Small intestine (tissue), 7 donors: ENCODE data around the gene CSTA. TPM values are rescaled to one million over a fixed set of nuclear protein-coding genes. Genes with fewer than 3 reads are reported as not detected.
A peak's percentile ranks its signal among the peaks of the same experiment; 100 is the strongest.

Experiments used
- DNase-seq, 2 donors: peaks; one replicate each; pipeline versions ENCODE4 v3.0.0 to v3.0.0-alpha.2; 2013
- FAIRE-seq: peaks from 2 replicates; lab custom pipeline; 2012; peaks lifted over from hg19 to GRCh38; lab: Jason Lieb, UNC
- H3K27ac ChIP-seq, 3 donors: one replicate each; pipeline ENCODE4 v1.5.1; 2013; ENCODE audit warnings: low read length in 2 of 3, mild to moderate bottlenecking in 2 of 3, control low read depth in 1 of 3, inconsistent platforms in 1 of 3, low read depth in 1 of 3, moderate library complexity in 1 of 3
- H3K27me3 ChIP-seq, 3 donors: one replicate each; pipeline ENCODE4 v1.6.1; 2013; ENCODE audit warnings: low read length in 3 of 3, inconsistent platforms in 1 of 3; ENCODE audit not compliant: control insufficient read depth in 3 of 3, insufficient read depth in 3 of 3
- H3K36me3 ChIP-seq, 3 donors: one replicate each; pipeline ENCODE4 v1.6.1; 2013; ENCODE audit warnings: low read length in 3 of 3, inconsistent platforms in 1 of 3, low read depth in 1 of 3, mild to moderate bottlenecking in 1 of 3, moderate library complexity in 1 of 3; ENCODE audit not compliant: control insufficient read depth in 3 of 3, insufficient read depth in 2 of 3
- H3K4me1 ChIP-seq, 3 donors: one replicate each; pipeline ENCODE4 v1.6.1; 2013; ENCODE audit warnings: low read length in 2 of 3, inconsistent platforms in 1 of 3, low read depth in 1 of 3, mild to moderate bottlenecking in 1 of 3, moderate library complexity in 1 of 3; ENCODE audit not compliant: control insufficient read depth in 3 of 3, insufficient read depth in 2 of 3
- H3K4me3 ChIP-seq, 3 donors: one replicate each; pipeline ENCODE4 v1.5.1; 2013; ENCODE audit warnings: low read length in 3 of 3, control low read depth in 1 of 3, inconsistent platforms in 1 of 3, low read depth in 1 of 3, mild to moderate bottlenecking in 1 of 3, moderate library complexity in 1 of 3
- H3K9me3 ChIP-seq, 2 donors: one replicate each; pipeline ENCODE4 v1.6.1; 2013; ENCODE audit warnings: low read depth in 1 of 2, low read length in 1 of 2; ENCODE audit not compliant: control insufficient read depth in 2 of 2, insufficient read depth in 1 of 2
- WGBS, 3 donors: extraction: QIAGEN DNeasy Blood & Tissue Kit; methylation state at CpG; one replicate each; pipeline ENCODE4 v1.1.7; 2013; 5-methylcytosine and 5-hydroxymethylcytosine counted together
- polyA plus RNA-seq, 4 donors: library from polyadenylated mRNA; stranded (reverse) in 3 of 4; unstranded in 1 of 4; fragments of 200-250 nt in 3 of 4; fragments of 120-200 nt in 1 of 4; gene quantifications; one replicate each; pipeline versions ENCODE4 v1.2.1 to v1.2.3, GENCODE V29; 2013
- donor health status: healthy with polysubstance abuse.
- donor health status: control.
- donor health status: control.
- donor health status: Bipolar disorder and iron deficiency.
- donor health status: healthy.

The CSTA gene
- polyA plus RNA-seq, 4 donors: 1.8 to 10.8 (median 5.6) TPM

GRCh38 chr3:122366379-122366749, 41.3 kb downstream of the CSTA start:
- Histone ChIP-seq H3K27me3 (no peaks in the 10 kb centered on the region), H3K36me3 (peaks cover 0 to 22% (median 2%) of the 10 kb centered on the region in 3 donors), H3K4me1 (peaks cover 4 to 47% (median 10%) of the 10 kb centered on the region in 3 donors), H3K27ac (peak overlapping the region in 2 of 3 donors; percentile 72), H3K4me3 (no peak overlapping the region), H3K9me3 (peaks cover 0 to 3% of the 10 kb centered on the region in 2 donors)
- peak; percentile 56 to 71 for DNase-seq
- no peak for FAIRE-seq
- 59 to 81% (median 69%) methylated on average over 5 of the region's 5 CpGs for WGBS, 3 donors

- DNase-seq (no peak), FAIRE-seq (no peak)
- no peaks in the 10 kb centered on the region for H3K27me3 ChIP-seq
- peaks cover 0 to 5% (median 0%) of the 10 kb centered on the region in 3 donors for H3K4me1 ChIP-seq
- peaks cover 0 to 13% (median 2%) of the 10 kb centered on the region in 3 donors for H3K36me3 ChIP-seq
- no peak overlapping the region for H3K27ac ChIP-seq
- no peak overlapping the region for H3K4me3 ChIP-seq
- no peaks in the 10 kb centered on the region for H3K9me3 ChIP-seq
- WGBS, 3 donors: 92 to 96% (median 96%) methylated on average over 1 of the region's 1 CpG
These were observed 49.0 kb downstream of the CSTA start for GRCh38 chr3:122374034-122374433.

GRCh38 chr3:122377975-122378374, 52.9 kb downstream of the CSTA start:
- FAIRE-seq: no peak

GRCh38 chr3:122382888-122383666, 58.0 kb downstream of the CSTA start, which contains the start of gene MIX23:
TSS of gene MIX23 (minus strand) at chr3:122383231. CDS start at chr3:122383224, 7 bp downstream.
- peak within 1 kb of the TSS; percentile 85 to 95 (median 94) for H3K27ac ChIP-seq
- peaks cover 0 to 4% (median 0%) of the 10 kb centered on the region in 3 donors for H3K36me3 ChIP-seq
- no peaks in the 10 kb centered on the region for H3K9me3 ChIP-seq
- no peak for FAIRE-seq
- H3K4me1 ChIP-seq: peaks cover 0 to 2% (median 0%) of the 10 kb centered on the region in 3 donors
- 0 to 1% (median 0%) methylated on average over 31 of the region's 31 CpGs for whole genome bisulfite sequencing, 3 donors
- peak; percentile 90 to 93 for DNase-seq
- peak within 1 kb of the TSS; percentile 72 to 83 (median 81) for H3K4me3 ChIP-seq
- no peaks in the 10 kb centered on the region for H3K27me3 ChIP-seq

More at GRCh38 chr3:122377975-122378374, 52.9 kb downstream of the CSTA start:
- peaks cover 0 to 3% (median 0%) of the 10 kb centered on the region in 3 donors for H3K36me3 ChIP-seq
- no peaks in the 10 kb centered on the region for H3K27me3 ChIP-seq
- H3K4me3 ChIP-seq: no peak overlapping the region
- no peaks in the 10 kb centered on the region for H3K9me3 ChIP-seq
- H3K27ac ChIP-seq: no peak overlapping the region
- H3K4me1 ChIP-seq: peaks cover 0 to 5% (median 2%) of the 10 kb centered on the region in 3 donors
- DNase-seq: no peak
- WGBS, 3 donors: 21 to 59% (median 34%) methylated on average over 4 of the region's 4 CpGs

- no peaks in the 10 kb centered on the region for H3K9me3 ChIP-seq
- FAIRE-seq: no peak
- peak within 1 kb of the TSS; percentile 72 to 83 (median 81) for H3K4me3 ChIP-seq
- peaks cover 0 to 2% (median 0%) of the 10 kb centered on the region in 3 donors for H3K4me1 ChIP-seq
- 0 to 1% (median 0%) methylated on average over 33 to 52 of the region's 52 CpGs for WGBS, 3 donors
- H3K36me3 ChIP-seq: peaks cover 0 to 4% (median 0%) of the 10 kb centered on the region in 3 donors
- DNase-seq: peak; percentile 94 to 99
- H3K27ac ChIP-seq: peak within 1 kb of the TSS; percentile 85 to 95 (median 94)
- H3K27me3 ChIP-seq: no peaks in the 10 kb centered on the region
These were observed 59.0 kb downstream of the CSTA start, which contains the start of gene FAM162A for GRCh38 chr3:122383771-122384697. TSS of gene FAM162A (plus strand) at chr3:122384182. CDS start at chr3:122384266, 84 bp downstream.

GRCh38 chr3:122387709-122388108, 62.7 kb downstream of the CSTA start:
- Histone ChIP-seq H3K36me3 (peaks cover 0 to 4% (median 0%) of the 10 kb centered on the region in 3 donors), H3K4me1 (no peaks in the 10 kb centered on the region), H3K9me3 (no peaks in the 10 kb centered on the region), H3K27me3 (no peaks in the 10 kb centered on the region), H3K27ac (no peak overlapping the region), H3K4me3 (no peak overlapping the region)
- DNase-seq (no peak), FAIRE-seq (no peak)
- whole genome bisulfite sequencing, 3 donors: 80 to 88% (median 88%) methylated on average over 3 of the region's 3 CpGs

GRCh38 chr3:122389197-122389596, 64.1 kb downstream of the CSTA start:
- Histone ChIP-seq H3K27me3 (no peaks in the 10 kb centered on the region), H3K36me3 (peaks cover 0 to 9% (median 0%) of the 10 kb centered on the region in 3 donors), H3K4me1 (peaks cover 0 to 2% (median 0%) of the 10 kb centered on the region in 3 donors), H3K4me3 (no peak overlapping the region), H3K27ac (no peak overlapping the region), H3K9me3 (no peaks in the 10 kb centered on the region)
- FAIRE-seq (no peak), DNase-seq (no peak)

- H3K27ac ChIP-seq: no peak overlapping the region
- no peaks in the 10 kb centered on the region for H3K9me3 ChIP-seq
- no peaks in the 10 kb centered on the region for H3K27me3 ChIP-seq
- peaks cover 0 to 9% (median 0%) of the 10 kb centered on the region in 3 donors for H3K36me3 ChIP-seq
- FAIRE-seq (no peak), DNase-seq (no peak)
- peaks cover 0 to 2% (median 0%) of the 10 kb centered on the region in 3 donors for H3K4me1 ChIP-seq
- no peak overlapping the region for H3K4me3 ChIP-seq
- 83 to 89% (median 83%) methylated on average over 4 of the region's 4 CpGs for WGBS, 3 donors
These were observed 64.8 kb downstream of the CSTA start for GRCh38 chr3:122389892-122390291.
